Measurements from ENCODE around the gene ZC3H7B.
A peak's percentile ranks its signal among the peaks of the same experiment; 100 is the strongest.
"Not testable (repeated sequence)": the region's sequence is repeated elsewhere in the genome, so short reads cannot be mapped to it uniquely, and the experiment has no call there.

The ZC3H7B gene, protein sequence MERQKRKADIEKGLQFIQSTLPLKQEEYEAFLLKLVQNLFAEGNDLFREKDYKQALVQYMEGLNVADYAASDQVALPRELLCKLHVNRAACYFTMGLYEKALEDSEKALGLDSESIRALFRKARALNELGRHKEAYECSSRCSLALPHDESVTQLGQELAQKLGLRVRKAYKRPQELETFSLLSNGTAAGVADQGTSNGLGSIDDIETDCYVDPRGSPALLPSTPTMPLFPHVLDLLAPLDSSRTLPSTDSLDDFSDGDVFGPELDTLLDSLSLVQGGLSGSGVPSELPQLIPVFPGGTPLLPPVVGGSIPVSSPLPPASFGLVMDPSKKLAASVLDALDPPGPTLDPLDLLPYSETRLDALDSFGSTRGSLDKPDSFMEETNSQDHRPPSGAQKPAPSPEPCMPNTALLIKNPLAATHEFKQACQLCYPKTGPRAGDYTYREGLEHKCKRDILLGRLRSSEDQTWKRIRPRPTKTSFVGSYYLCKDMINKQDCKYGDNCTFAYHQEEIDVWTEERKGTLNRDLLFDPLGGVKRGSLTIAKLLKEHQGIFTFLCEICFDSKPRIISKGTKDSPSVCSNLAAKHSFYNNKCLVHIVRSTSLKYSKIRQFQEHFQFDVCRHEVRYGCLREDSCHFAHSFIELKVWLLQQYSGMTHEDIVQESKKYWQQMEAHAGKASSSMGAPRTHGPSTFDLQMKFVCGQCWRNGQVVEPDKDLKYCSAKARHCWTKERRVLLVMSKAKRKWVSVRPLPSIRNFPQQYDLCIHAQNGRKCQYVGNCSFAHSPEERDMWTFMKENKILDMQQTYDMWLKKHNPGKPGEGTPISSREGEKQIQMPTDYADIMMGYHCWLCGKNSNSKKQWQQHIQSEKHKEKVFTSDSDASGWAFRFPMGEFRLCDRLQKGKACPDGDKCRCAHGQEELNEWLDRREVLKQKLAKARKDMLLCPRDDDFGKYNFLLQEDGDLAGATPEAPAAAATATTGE

DNA sequence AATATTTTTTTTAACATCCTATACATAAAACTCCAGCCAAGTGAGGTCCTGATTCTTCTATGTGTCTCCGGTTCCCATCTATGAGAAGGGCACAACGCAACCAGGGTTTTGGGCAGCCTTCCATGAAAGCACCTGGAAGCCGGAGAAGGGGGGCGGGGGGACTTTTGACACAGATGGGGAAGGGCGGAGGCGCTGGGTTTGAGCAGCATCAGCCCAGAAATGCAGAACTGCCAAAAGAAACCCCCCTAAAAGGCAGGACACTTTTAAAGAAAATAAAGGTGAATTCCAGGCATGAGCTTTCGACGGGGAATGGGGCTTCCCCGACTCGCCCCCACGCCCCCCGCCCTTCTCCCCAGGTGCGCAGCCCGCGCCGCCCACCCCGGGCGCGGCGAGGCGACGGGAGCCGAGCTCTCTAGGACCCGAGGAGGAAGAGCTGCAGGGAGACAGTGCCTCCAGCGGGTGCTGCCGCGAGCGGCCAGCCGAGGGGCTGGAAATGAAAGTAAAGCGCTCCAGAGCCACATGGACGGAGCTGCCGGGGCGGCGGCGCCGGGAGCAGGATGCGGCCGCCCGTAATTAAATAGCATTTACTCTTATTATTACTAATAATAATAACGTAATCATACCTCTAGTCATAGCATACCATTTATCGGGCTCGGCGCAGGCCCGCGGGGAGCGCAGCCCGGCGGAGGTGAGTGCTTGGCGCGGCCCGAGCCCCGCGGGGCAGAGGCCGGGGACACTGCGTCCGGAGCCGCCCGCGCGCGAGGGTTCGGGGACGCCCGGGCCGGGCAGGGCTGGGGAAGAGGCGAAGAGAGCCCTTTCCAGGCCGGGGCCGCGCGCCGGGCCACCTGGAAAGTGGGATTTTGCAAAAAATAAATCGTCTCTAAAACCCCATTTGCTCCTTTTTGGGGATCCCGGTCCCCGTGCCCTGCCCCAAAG is at the start of gene ZC3H7B:
Gene ZC3H7B (plus strand): TSS at position 441 of the 936 bp plus-strand sequence. CDS start 19,136 bp downstream, outside the sequence.
- peak; percentile 59 to 73 for DNase-seq (ENCODE audit: low read depth in 2 of 2)

DNA sequence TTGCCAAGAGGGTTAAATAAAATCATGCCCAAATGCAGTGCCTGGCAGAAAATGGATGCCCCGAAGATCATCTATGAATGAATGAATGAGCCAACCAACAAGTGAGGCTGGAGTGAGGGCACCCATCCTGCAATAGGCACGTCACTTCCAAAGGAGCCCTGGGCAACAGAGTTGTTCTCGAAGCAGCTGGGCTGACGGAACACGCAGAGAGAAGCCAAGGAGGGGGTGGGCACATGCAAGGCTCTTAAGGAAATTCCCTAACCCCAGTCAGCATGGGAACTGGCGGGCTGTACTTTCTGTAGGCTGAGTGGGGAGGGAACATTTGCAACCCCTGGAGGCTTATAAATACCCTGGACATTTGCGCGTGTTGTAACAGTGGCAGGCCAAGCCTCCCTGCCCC is 49.0 kb upstream of the ZC3H7B start:
- DNase-seq (ENCODE audit: low read depth in 2 of 2), result no peak

DNA sequence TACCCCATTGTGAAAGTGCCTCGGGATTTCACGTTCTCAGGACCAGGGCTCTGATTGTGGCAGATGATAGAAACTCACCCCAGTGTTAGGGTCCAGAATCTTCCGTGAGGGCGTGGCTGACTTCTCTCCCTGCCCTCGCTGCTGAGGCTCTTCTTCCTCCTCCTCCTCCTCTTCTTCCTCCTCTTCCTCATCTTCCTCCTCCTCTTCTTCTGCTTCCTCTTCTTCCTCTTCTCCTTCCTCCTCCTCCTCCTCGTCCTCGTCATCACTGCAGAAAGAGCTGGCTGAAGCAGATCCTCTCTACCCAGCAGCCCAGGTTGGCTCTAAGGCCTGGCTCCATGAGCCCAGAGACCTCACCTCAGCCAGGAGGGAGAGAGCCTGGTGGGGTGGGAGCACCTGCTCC is 47.1 kb upstream of the ZC3H7B start:
- no peak for DNase-seq (ENCODE audit: low read depth in 2 of 2)

DNA sequence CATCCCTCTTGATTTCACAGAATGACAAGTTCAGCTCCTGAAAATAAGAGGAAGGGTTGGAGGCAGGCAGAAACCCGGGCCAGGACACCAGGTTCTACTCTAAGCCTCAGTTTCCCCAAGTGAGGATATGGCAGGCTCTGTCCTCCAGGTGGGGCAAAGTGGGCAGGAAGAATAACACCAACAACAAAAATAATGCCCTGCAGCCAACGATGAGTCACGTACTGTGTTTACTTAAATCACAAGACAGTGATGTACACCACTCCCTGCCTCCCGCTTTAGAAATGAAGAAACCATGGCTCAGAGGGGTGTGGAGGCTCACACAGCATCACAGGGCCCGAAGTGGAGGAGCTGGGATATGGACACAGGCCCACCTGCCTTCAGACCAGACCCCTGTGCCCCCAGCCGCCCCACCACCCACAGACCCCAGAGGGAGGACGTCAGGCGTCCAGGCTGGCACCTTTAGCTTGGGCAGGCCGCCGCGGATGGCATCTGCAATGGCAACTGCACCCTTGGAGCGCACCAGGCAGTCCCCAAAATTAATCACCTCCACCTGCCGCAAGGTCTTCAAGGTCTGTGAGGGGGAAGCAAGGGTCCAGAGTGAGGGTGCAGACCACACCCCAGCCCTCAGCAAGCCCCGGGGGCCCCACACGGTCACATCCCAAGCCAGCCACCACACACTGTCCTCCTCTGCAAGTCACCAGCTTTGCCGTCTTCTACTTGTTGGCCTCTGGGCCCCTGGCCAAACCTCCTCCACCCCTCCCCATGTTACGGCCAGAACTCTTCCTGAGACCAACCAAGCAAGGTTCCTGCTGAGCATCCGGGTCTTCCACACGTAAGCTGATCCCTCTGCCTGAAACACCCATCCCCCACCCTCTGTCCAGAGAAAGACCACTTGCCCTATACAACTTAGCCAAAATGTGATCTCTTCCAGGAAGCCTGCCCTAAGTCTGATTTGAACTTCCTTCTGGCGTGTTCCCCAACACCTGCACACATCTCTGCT is 44.8 kb upstream of the ZC3H7B start:
- no peak for DNase-seq (ENCODE audit: low read depth in 2 of 2)

DNA sequence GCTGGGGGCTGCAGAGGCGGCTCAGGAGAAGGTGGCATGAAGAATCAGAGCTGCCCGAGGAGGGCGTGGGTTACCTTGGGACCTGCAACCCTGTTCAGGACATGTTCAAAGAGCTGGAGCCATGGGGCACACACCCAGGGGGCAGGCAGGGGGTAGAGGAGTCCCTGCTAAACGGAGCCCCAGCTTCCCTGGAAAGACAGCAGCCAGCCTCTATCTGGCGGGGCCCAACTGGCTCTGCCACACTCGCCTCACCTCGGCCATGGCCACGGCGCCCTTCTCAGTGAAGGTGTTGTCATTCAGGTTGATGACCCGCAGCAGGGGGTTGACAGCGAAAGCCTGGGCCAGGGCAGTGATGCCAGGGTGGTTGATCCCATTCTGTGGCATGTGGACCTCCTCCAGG is 43.6 kb upstream of the ZC3H7B start:
- no peak for DNase-seq (ENCODE audit: low read depth in 2 of 2)

DNA sequence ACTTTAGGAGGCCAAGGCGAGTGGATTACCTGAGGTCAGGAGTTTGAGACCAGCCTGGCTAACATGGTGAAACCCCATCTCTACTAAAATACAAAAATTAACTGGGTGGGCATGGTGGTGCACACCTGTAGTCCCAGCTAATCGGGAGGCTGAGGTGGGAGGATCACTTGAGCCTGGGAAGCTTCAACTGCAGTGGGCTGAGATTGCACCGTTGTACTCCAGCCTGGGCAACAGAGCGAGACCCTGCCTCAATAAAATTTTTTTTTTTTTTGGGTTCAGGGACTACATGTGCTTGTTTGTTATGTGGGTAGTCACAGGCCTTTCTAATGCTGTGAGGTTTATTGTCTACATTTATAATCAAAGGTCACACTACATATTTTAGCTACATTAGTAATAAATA is 41.6 kb upstream of the ZC3H7B start:
- not testable (repeated sequence) for DNase-seq (ENCODE audit: low read depth in 2 of 2)

DNA sequence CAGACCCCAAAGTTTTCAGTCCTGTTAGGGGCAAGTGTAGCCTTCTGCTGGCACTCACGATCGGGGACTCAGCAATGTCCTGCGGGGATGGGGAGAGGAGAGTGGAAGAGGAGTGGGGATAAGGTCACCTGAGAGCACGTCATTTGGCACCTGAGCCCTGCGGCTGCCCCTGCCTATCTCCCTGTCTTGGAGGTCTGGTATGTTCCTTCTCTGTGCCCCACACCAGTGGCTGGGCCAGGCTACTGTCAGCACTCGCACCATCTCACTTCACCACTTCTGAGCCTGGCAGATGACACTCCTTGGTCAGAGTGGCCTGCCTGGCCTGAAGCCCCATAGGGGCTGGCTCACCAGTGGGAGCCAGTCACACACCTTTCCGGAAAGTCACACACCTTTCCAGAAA is 40.5 kb upstream of the ZC3H7B start:
- DNase-seq (ENCODE audit: low read depth in 2 of 2), result no peak

DNA sequence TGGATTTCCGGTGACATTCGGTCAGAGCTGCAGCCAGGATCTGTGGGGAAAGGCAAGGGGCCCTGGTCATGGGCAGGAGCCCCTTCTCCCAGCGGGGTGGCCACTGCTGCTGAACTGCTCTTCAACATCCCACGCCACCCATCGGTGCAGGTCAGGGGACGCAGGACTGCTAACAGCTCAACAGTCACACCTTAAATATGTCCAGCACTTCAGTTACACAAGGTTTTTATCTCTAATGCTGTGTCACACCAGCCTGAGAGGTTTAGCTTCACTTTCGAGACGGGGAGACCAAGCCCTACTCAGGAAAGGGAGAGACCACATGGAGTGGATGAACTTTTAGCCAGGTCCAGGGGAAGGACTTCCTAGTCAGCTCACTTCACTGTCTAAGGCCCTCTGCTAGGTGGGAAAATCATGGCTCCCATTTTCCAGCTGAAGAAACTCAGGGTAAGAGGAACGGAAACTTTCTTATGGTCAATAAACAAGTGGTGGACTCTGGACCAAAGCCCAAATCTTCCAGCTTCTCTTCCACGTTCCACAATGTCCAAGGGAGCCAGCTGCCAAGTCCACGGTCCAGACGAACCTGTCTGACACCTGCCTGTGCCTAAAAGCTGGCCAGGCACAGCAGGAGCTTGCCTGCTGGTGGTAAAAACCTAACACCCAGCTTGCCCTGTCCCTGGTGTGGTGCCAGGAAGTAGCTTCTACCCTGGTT is 39.6 kb upstream of the ZC3H7B start:
- DNase-seq (ENCODE audit: low read depth in 2 of 2), result no peak

DNA sequence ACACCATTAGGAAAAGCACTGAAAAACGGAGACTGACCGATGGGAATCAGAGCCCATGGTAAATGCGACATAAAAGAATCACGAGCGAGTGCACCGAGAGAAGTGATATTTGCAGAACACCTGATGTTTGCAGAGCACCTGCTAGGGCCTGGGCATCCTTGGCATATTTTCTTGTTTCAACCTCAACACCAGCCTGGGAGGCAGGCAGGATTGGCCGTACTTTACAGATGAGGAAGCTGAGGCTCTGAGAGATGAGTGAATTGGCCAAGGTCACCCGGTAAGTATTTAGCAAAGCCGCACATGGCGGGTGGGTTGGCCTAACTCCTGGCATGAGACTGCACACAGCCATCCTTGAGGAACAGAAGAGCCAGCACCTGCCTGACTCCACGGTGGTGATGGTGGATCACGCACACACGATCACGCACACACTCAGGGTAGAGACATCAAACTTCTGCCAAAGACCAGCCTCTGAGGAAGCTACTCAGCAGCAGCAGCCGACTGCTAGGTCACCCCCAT is 39.0 kb upstream of the ZC3H7B start:
- no peak for DNase-seq (ENCODE audit: low read depth in 2 of 2)

DNA sequence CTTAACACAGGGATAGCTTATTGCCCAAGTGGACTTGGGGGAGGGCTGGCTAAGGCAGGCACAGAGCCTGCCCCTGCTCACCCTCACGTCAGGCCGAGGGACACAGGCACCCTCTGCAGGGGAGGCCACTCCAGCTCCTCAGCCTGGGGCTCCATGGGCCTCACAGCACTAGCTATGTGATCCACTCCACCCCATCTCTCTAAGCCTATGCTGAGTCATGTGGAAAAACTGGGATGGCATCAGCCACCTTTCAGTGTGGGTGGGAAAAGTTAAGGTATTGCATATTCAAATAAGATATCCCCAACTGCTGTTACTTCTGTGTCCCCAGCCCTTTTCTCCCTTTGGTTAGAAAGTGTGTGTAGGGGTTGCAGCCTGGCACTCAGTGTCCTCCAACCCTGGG is 37.6 kb upstream of the ZC3H7B start:
- no peak for DNase-seq (ENCODE audit: low read depth in 2 of 2)

DNA sequence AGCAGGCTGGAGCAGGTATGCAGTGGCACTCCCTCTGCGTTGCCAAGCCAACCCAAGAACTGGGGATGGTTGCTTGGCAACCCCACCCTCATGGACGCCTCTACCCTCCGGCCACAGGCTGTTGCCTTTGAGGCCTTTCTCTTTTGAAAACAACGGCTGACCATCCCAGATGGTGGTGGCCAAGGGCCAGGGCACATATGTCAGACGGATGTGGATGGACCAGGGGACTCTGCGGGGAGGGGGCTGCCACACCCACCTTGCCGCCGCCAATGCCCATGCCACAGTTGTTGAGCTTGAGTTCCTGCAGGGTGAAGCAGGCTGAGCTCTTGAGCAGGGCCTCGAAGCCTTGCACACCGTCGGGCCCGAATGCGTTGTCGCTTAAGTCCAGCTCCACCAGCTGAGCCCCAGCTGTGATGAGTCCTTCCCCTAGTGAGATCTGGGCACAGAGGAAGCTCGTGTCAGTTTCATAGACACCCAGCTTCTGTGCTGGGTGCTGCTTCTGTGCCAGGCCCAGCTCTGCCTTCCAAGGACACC is 36.9 kb upstream of the ZC3H7B start:
- no peak for DNase-seq (ENCODE audit: low read depth in 2 of 2)

DNA sequence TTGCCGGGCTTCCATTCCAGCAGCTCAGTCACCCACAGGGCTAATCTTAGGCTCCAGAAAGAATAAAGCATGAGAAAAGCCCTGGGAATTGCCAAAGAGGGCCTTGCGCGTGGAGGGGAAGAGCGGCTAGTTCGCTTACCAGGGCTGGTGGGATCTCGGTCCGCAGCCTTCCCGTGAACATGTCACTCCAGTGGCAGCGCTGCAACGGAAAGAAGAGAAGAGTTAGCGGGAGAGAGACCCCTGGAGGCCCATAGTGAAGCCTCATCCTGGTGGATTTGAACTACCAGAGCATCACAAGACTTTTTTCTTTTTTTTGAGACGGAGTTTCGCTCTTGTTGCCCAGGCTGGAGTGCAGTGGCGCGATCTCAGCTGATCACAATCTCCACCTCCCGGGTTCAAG is 33.4 kb upstream of the ZC3H7B start:
- no peak for DNase-seq (ENCODE audit: low read depth in 2 of 2)

DNA sequence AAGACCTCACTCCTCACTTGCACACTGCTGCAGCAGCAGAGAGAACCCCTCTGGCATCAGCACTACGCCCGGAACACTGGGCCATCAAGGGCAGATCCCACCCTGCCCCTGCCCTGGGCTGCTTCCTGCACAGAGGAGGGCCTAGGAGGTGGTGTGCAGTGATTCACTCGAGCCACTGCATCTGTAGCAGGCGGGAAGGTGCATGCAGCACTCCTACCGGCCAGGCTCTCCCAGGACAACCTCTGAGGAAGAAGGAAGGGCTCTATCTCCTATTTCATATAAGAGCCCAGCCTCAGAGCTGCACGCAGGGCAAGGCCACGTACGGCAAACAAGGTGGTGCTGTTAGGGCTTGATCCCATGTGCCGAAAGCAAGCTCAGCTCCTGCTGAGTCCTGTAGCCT is 29.5 kb upstream of the ZC3H7B start:
- no peak for DNase-seq (ENCODE audit: low read depth in 2 of 2)

DNA sequence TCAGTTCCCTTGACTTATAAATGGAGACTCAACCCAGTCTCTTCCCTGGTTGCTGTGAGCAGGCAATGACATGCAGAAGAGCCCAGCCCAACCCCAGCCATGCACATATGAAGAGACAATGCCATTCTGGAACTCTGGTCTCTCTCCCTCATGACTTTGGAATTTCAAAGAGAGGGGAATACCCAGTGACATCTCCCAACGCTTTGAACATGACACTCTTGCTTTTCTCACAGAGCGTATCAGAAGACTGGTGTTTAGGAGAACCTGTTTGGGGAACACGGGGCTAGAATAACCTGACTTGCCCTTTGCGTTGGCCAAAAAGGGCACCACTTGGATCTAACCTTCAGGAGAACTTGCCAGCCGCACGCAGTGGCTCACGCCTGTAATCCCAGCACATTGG is 28.2 kb upstream of the ZC3H7B start:
- DNase-seq (ENCODE audit: low read depth in 2 of 2), result no peak

DNA sequence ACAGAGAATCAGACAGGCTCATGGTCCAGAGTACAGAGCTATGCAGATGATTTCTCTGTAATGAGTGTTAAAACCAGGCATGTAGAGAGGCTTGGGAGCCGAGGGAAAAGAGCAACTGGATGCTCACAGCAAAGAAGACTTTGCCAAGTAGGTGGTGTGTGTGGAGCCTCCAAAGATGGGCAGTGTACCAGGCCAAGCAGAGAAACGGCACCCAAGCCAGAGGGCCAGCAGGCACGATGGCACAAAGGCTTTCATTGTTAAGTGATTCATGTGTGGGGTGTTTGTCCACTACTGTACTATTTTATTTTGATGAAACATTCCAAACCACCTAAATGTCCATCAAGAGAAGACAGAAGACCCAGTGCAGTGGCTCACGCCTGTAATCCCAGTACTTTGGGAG is 26.5 kb upstream of the ZC3H7B start:
- DNase-seq (ENCODE audit: low read depth in 2 of 2), result no peak

DNA sequence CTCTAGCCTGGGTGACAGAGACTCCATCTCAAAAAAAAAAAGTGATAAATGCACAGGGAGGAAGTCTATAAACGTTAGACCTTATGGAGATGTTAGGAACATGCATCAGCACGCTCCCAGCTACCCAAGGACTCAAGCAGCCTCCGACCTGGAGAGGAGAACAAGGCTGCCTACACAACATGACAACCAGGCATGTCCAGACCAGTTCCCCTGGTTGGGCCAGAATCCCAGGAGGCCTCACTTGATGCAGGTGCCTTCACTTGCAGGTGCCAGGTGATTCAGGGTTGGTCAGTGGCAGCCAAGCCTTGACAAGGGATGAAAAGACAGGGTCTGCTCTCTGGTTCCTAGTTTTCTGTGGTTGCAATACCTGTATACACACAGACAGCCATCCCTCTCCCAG is 21.3 kb upstream of the ZC3H7B start:
- DNase-seq (ENCODE audit: low read depth in 2 of 2), result no peak

DNA sequence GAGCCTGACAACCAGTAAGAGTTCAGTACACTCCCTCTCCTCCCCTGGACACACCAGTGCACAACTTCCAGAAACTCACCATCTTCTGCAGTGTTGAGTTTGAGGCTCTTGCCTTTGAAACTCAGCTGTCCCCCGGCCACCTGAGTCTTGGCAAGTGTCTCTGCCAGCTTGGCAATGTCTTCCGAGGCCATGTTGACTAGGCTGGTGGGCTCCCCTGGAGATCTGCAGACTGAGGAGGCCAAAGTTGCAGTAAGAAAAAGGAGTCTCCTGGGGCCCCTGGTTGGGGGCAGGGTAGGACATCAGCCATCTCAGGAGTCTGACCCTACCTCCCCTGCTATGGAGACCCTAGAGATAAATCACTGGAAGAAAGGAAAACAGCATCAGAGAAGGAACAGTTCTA is 20.5 kb upstream of the ZC3H7B start:
- DNase-seq (ENCODE audit: low read depth in 2 of 2), result no peak

DNA sequence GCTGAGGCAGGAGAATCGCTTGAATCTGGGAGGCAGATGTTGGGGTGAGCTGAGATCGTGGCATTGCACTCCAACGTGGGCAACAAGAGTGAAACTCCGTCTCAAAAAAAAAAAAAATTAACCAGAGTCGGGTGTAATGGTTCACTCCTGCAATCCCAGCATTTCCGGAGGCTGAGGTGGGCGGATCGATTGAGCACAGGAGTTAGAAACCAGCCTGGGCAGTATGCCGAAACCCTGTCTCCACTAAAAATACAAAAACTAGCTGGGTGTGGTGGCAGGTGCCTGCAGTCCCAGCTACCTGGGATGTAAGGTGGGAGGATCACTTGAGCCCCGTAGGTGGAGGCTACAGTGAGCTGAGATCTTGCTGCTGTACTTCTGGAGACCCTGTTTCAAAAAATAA is 16.9 kb upstream of the ZC3H7B start:
- no peak for DNase-seq (ENCODE audit: low read depth in 2 of 2)

DNA sequence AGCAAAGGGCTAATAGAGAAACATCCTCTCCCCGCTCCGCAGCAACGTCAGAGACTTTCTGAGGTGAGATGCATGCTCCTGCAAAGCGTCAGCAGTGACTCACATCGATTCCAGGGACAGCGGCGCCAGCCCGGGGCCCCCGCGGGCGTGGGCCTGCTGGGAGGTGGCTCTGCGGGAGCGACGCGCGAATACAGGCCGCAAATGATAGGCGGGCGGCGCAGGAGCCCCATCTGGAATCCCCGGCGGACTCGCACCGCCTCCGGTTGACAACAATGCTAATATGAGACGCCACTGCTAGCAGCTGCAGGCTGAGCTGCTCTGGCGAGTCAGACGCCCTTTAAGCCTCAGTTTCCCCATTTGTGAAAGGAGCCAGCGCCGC is 15.9 kb upstream of the ZC3H7B start:
- DNase-seq (ENCODE audit: low read depth in 2 of 2), result peak; percentile 54 to 69
